ENCODE results near the gene C4orf36.
A peak's percentile ranks its signal among the peaks of the same experiment; 100 is the strongest.

The C4orf36 gene

GRCh38 chr4:86891762-86892635 is at the start of gene C4orf36:
TSS of gene C4orf36 (minus strand) at chr4:86892422. CDS start at chr4:86891520, 902 bp downstream.
- DNase-seq = peak; percentile 68

GRCh38 chr4:86940920-86941460 is 48.8 kb upstream of the C4orf36 start:
- no peak for DNase-seq

GRCh38 chr4:86939729-86940575 is 47.7 kb upstream of the C4orf36 start:
- DNase-seq = no peak

- no peak for DNase-seq
These were observed 46.7 kb upstream of the C4orf36 start for GRCh38 chr4:86938771-86939520.

GRCh38 chr4:86935853-86936733 is 43.9 kb upstream of the C4orf36 start:
- DNase-seq = peak; percentile 20

- DNase-seq = no peak
These were observed 43.3 kb upstream of the C4orf36 start for GRCh38 chr4:86935566-86935852.

- peak; percentile 87 for DNase-seq
These were observed 42.7 kb upstream of the C4orf36 start, which contains the start of gene AFF1 for GRCh38 chr4:86934771-86935565. TSS of gene AFF1 (plus strand) at chr4:86935011. CDS start at chr4:86948534, 13,523 bp downstream.

GRCh38 chr4:86934147-86934770 is 42.0 kb upstream of the C4orf36 start:
- DNase-seq = no peak

GRCh38 chr4:86928400-86929255 is 36.4 kb upstream of the C4orf36 start:
- DNase-seq = no peak

- DNase-seq = no peak
These were observed 35.7 kb upstream of the C4orf36 start for GRCh38 chr4:86927843-86928395.

- DNase-seq = no peak
These were observed 34.3 kb upstream of the C4orf36 start for GRCh38 chr4:86926435-86927086.

- DNase-seq = no peak
These were observed 32.6 kb upstream of the C4orf36 start for GRCh38 chr4:86924811-86925210.

GRCh38 chr4:86921608-86922252 is 29.5 kb upstream of the C4orf36 start:
- no peak for DNase-seq

- DNase-seq = no peak
These were observed 27.5 kb upstream of the C4orf36 start for GRCh38 chr4:86919561-86920223.

- no peak for DNase-seq
These were observed 26.4 kb upstream of the C4orf36 start for GRCh38 chr4:86918539-86919072.

GRCh38 chr4:86917212-86918039 is 25.2 kb upstream of the C4orf36 start:
- DNase-seq = no peak

All from NCI-H345 (cell line).